PC-3 (cell line): ENCODE measurements around the gene KRTAP4-5. TPM values are rescaled to one million over a fixed set of nuclear protein-coding genes. Genes with fewer than 3 reads are reported as not detected.
"Not testable (repeated sequence)": the region's sequence is repeated elsewhere in the genome, so short reads cannot be mapped to it uniquely, and the experiment has no call there.

ENCODE experiments used
- ATAC-seq: fragments of 200-7000 bp; cut with Tn5 transposase; 2 replicates; pipeline ENCODE4 v1.9.1; 2020; ENCODE audit warnings: mild to moderate bottlenecking, moderate library complexity
- BruUV-seq: library from RNA; stranded (reverse); fragments of 400-500 nt; replicated peaks from 2 replicates; lab custom pipeline; 2021; lab: Mats Ljungman, UMichigan
- CTCF ChIA-PET: fragments of 300-600 bp; sonication (Branson Sonifier 250); formaldehyde crosslinking; loops from one replicate; lab custom pipeline; 2022; ENCODE audit warnings: antibody characterized with exemption; lab: Charles Lee
- POLR2A ChIA-PET: fragments of 300-600 bp; sonication (Branson Sonifier 250); formaldehyde crosslinking; loops from one replicate; lab custom pipeline; 2022; ENCODE audit warnings: antibody characterized with exemption; ENCODE audit not compliant: unreplicated experiment; lab: Charles Lee
- DNase-seq: peaks from one replicate; pipeline ENCODE4 v3.0.0-alpha.2; 2015
- H2AFZ ChIP-seq: fragments of 300-600 bp; sonication (generic); 2 replicates; pipeline ENCODE4 v1.6.0; 2016; ENCODE audit warnings: antibody characterized with exemption, low read length
- H3F3A ChIP-seq: fragments of 300-600 bp; sonication (generic); one replicate; pipeline ENCODE4 v1.6.0; 2017; ENCODE audit warnings: antibody characterized with exemption, low read length, control low read depth, mild to moderate bottlenecking; ENCODE audit not compliant: unreplicated experiment
- H3K27ac ChIP-seq: fragments of 300-600 bp; sonication (generic); 2 replicates; pipeline ENCODE4 v1.5.1; 2016; ENCODE audit warnings: mild to moderate bottlenecking, low read length
- H3K27me3 ChIP-seq: fragments of 300-600 bp; sonication (generic); 2 replicates; pipeline ENCODE4 v1.6.1; 2016; ENCODE audit warnings: low read length, mixed read lengths
- H3K36me3 ChIP-seq: fragments of 300-600 bp; sonication (generic); 2 replicates; pipeline ENCODE4 v1.6.1; 2016; ENCODE audit warnings: low read depth, mixed run types, low read length, mixed read lengths
- H3K4me1 ChIP-seq: fragments of 300-600 bp; sonication (generic); 2 replicates; pipeline ENCODE4 v1.5.1; 2016; ENCODE audit warnings: low read length; ENCODE audit not compliant: insufficient read depth
- H3K4me2 ChIP-seq: fragments of 300-600 bp; sonication (generic); 2 replicates; pipeline ENCODE4 v1.6.0; 2016; ENCODE audit warnings: low read length
- H3K4me3 ChIP-seq: fragments of 300-600 bp; sonication (generic); 2 replicates; pipeline ENCODE4 v1.5.1; 2016; ENCODE audit warnings: mild to moderate bottlenecking, low read length, mixed read lengths
- H3K79me2 ChIP-seq: fragments of 300-600 bp; sonication (generic); 2 replicates; pipeline ENCODE4 v1.6.1; 2017; ENCODE audit warnings: low read length, mixed read lengths
- H3K9ac ChIP-seq: fragments of 300-600 bp; sonication (generic); 2 replicates; pipeline ENCODE4 v1.6.0; 2016; ENCODE audit warnings: mild to moderate bottlenecking, low read length
- H3K9me2 ChIP-seq: fragments of 300-600 bp; sonication (generic); replicated peaks from 2 replicates; pipeline ENCODE4 v1.6.1; 2016; ENCODE audit warnings: mixed run types, low read length, mixed read lengths
- H3K9me3 ChIP-seq: fragments of 300-600 bp; sonication (generic); 2 replicates; pipeline ENCODE4 v1.6.1; 2016; ENCODE audit warnings: low read length, mixed read lengths
- H4K20me1 ChIP-seq: fragments of 300-600 bp; sonication (generic); 2 replicates; pipeline ENCODE4 v1.6.1; 2016; ENCODE audit warnings: low read length, mixed read lengths
- EZH2 ChIP-seq: fragments of 300-600 bp; sonication (generic); IDR thresholded peaks from one replicate; pipeline ENCODE4 v1.6.1; 2017; ENCODE audit warnings: antibody characterized with exemption, mild to moderate bottlenecking, low read length; ENCODE audit not compliant: unreplicated experiment
- EZH2phosphoT487 ChIP-seq: fragments of 300-600 bp; sonication (generic); IDR thresholded peaks from 2 replicates; pipeline ENCODE4 v1.6.1; 2018; ENCODE audit warnings: mild to moderate bottlenecking, antibody characterized with exemption, low read length, borderline replicate concordance
- intact Hi-C: fragments of 100-400 bp; cut with micrococcal nuclease; formaldehyde crosslinking; loops from 2 replicates; pipeline ENCODE4 v1.9.0; 2023
- total RNA-seq: library from RNA; depleted of rRNA; stranded (reverse); fragments of >200 nt; gene quantifications from 2 replicates; pipeline ENCODE4 v1.2.3, GENCODE V29; 2014
- TF ChIP-seq, protein P1 (sequence below): fragments of 300-600 bp; sonication (generic); conservative IDR thresholded peaks from 2 replicates; pipeline ENCODE4 v1.5.1; 2017; ENCODE audit warnings: antibody characterized with exemption, low read depth, mild to moderate bottlenecking, low read length

The KRTAP4-5 gene
- total RNA-seq, 1 experiment from 2014 or later = not detected

DNA sequence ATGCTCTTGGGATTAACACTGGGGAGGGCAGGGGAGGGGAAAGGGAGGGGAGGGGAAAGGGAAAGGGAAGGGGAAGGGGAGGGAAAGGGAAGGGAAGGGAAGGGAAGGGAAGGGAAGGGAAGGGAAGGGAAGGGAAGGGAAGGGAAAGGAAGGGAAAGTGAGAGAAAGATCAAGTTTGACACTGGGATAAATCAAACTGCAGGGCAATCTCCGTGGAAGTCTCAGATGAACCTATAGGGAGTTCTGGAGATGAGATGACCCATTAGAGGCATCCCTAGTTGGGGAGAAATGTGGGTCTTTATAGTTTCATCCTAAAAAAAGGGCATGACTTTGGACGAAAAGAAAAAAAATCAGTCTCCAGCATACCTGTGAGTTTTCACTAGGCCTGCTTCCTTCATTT lies 27.9 kb downstream of the KRTAP4-5 start:
- ATAC-seq (no peak), DNase-seq (no peak)
- POLR2A ChIA-PET = no interaction called here
- Histone ChIP-seq H3K9ac (no peak overlapping the region), H3K4me2 (no peak overlapping the region), H2AFZ (no peak overlapping the region), H3K27ac (no peak overlapping the region), H3K27me3 (no peaks in the 10 kb centered on the region), H3K9me2 (no peaks in the 10 kb centered on the region), H3F3A (no peaks in the 10 kb centered on the region), H3K79me2 (no peaks in the 10 kb centered on the region), H3K4me1 (peaks cover 10% of the 10 kb centered on the region), H3K36me3 (no peaks in the 10 kb centered on the region), H3K9me3 (no peaks in the 10 kb centered on the region), H4K20me1 (no peaks in the 10 kb centered on the region), H3K4me3 (no peak overlapping the region)
- no TSS peak for BruUV-seq
- TF ChIP-seq EZH2 (no peak), EZH2phosphoT487 (no peak)
- CTCF ChIA-PET = no interaction called here
- intact Hi-C loops = no loop called here

DNA sequence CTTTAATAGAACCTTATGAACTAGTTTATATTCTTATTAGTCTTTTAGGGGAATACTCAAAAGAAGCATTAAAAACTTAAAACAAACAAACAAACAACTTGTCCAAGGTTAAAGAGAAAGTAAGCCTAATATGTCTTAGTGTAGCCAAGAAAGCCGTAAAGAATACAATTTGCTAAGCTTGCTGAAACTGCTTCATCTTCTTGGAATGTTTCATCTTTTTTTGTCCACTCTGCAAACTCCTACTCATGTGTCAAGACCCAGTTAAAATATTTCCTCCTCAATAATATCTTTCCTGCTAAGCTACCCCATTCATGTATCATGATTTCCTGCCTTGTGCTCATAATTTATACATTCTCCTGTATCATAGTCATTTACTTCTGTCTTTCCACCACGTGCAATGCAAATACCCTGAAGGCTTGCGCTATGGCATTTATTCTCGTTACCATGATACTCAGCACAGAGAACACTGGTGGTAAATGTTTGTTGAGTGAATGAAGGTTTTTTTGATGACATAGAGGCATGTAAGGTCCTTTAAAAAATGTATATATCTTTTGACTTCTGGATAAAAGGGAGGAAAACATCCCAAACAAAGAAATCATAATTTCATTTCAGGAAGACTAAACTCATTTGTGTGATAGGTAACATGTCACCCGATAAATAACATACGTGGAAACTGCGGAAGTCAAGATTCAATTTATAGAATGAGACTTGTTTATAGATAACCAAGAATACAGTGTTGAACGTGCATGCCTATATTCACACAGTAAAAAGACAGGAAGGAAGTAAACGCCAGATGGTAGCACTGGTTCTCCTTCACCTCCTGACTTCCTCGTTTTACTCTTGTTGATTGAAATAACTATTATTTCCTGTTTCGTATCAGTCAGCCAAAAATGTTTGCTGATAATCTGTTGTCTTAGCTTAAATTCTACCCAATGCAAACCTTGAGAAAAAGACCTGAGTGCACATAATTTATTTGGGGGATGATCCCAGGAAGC lies 29.6 kb downstream of the KRTAP4-5 start:
- H3K36me3 ChIP-seq, intact Hi-C loops, POLR2A ChIA-PET, H3K27me3 ChIP-seq, H3K9me3 ChIP-seq, BruUV-seq, CTCF ChIA-PET, H3K4me3 ChIP-seq, H3K9me2 ChIP-seq, H3K9ac ChIP-seq, H3K79me2 ChIP-seq, H2AFZ ChIP-seq, H4K20me1 ChIP-seq, H3F3A ChIP-seq, H3K4me2 ChIP-seq: not testable (repeated sequence)
- Histone ChIP-seq H3K27ac (peak overlapping the region; percentile 21), H3K4me1 (peaks cover 10% of the 10 kb centered on the region)
- peak; percentile 81 for ATAC-seq
- peak; percentile 72 for DNase-seq

DNA sequence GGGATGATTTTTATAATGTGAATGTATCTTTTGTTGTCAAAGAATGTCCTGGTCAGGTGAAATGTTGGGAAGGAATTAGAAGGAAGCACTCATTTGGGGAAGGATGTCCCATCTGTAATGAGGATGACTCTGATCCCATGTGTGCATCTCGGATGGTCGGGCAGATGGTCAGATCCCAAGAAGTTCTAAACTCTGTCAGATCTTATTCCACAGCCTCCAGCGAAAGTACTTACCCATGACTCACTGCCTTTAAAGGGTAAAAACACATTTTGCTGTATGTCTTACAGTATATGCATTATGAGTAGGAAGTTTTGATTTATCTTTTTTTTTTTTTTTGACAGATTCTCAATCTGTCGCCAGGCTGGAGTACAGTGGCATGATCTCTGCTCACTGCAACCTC lies 30.9 kb downstream of the KRTAP4-5 start:
- peak; percentile 79 for ATAC-seq
- CTCF ChIA-PET = no interaction called here

DNA sequence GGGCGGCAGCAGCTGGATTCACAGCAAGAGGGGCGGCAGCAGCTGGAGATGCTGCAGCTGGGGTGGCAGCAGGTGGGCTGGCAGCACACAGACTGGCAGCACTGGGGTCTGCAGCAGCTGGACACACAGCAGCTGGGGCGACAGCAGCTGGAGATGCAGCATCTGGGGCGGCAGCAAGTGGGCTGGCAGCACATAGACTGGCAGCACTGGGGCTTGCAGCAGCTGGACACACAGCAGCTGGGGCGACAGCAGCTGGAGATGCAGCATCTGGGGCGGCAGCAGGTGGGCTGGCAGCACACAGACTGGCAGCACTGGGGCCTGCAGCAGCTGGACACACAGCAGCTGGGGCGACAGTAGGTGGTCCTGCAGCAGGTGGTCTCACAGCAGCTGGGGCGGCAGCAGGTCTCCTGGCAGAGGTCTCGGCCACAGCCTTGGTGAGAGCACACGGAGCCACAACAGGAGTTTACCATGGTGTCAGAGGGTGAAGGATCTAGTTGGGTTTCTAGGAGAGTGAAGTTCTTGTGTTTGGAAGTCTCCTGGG lies 31.7 kb downstream of the KRTAP4-5 start, which contains the start of gene KRTAP4-11:
Gene KRTAP4-11, minus strand, starts transcription at position 528 of the 541 bp plus-strand sequence. Its CDS starts 58 bp downstream, at position 470.
- H3K36me3 ChIP-seq, H3K4me3 ChIP-seq, DNase-seq, CTCF ChIA-PET, H3K27me3 ChIP-seq, intact Hi-C loops, ATAC-seq, H3K79me2 ChIP-seq, H4K20me1 ChIP-seq, H3F3A ChIP-seq, H3K9me2 ChIP-seq, H3K4me2 ChIP-seq, H3K9me3 ChIP-seq, BruUV-seq, H3K9ac ChIP-seq, POLR2A ChIA-PET: not testable (repeated sequence)
- 0 out of 2 replicates have a peak within 1 kb of the TSS, but pooled peaks have one; percentile 40 for H2AFZ ChIP-seq
- peak within 1 kb of the TSS; percentile 12; the same call in 1 of the 2 replicates for H3K27ac ChIP-seq
- H3K4me1 ChIP-seq = peaks cover 10% of the 10 kb centered on the region

More for the DNA sequence above, 30.9 kb downstream of the KRTAP4-5 start:
- POLR2A ChIA-PET = no interaction called here
- peaks cover 10% of the 10 kb centered on the region for H3K4me1 ChIP-seq
- no peaks in the 10 kb centered on the region for H3K9me2 ChIP-seq
- peak overlapping the region; percentile 12; the same call in 1 of the 2 replicates for H3K27ac ChIP-seq
- no peak overlapping the region for H3K4me3 ChIP-seq
- H3K9me3 ChIP-seq = no peaks in the 10 kb centered on the region
- no peak overlapping the region for H3K4me2 ChIP-seq
- BruUV-seq = no TSS peak
- no peaks in the 10 kb centered on the region for H3K79me2 ChIP-seq
- DNase-seq = peak; percentile 60
- TF ChIP-seq EZH2phosphoT487 (no peak), EZH2 (no peak)
- TF ChIP-seq, protein P1, sequence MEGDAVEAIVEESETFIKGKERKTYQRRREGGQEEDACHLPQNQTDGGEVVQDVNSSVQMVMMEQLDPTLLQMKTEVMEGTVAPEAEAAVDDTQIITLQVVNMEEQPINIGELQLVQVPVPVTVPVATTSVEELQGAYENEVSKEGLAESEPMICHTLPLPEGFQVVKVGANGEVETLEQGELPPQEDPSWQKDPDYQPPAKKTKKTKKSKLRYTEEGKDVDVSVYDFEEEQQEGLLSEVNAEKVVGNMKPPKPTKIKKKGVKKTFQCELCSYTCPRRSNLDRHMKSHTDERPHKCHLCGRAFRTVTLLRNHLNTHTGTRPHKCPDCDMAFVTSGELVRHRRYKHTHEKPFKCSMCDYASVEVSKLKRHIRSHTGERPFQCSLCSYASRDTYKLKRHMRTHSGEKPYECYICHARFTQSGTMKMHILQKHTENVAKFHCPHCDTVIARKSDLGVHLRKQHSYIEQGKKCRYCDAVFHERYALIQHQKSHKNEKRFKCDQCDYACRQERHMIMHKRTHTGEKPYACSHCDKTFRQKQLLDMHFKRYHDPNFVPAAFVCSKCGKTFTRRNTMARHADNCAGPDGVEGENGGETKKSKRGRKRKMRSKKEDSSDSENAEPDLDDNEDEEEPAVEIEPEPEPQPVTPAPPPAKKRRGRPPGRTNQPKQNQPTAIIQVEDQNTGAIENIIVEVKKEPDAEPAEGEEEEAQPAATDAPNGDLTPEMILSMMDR = no peak
- no peaks in the 10 kb centered on the region for H3K27me3 ChIP-seq
- no peaks in the 10 kb centered on the region for H4K20me1 ChIP-seq
- no peak overlapping the region for H3K9ac ChIP-seq
- H3F3A ChIP-seq = no peaks in the 10 kb centered on the region
- no peaks in the 10 kb centered on the region for H3K36me3 ChIP-seq
- H2AFZ ChIP-seq = 0 out of 2 replicates have a peak overlapping the region, but pooled peaks have one; percentile 40
- intact Hi-C loops = no loop called here
